Urinary bladder (tissue), 4 donors: ENCODE data around the gene XYLT1. TPM values are rescaled to one million over a fixed set of nuclear protein-coding genes. Genes with fewer than 3 reads are reported as not detected.

ENCODE experiments used
- DNase-seq: peaks from one replicate; pipeline ENCODE4 v3.0.0-alpha.2; 2015; ENCODE audit errors: extremely low spot score
- H3K27ac ChIP-seq: one replicate; pipeline ENCODE4 v1.5.1; 2013; ENCODE audit warnings: low read depth, mild to moderate bottlenecking, moderate library complexity
- H3K36me3 ChIP-seq: one replicate; pipeline ENCODE4 v1.6.1; 2013; ENCODE audit warnings: mild to moderate bottlenecking, moderate library complexity; ENCODE audit not compliant: insufficient read depth
- H3K4me1 ChIP-seq: one replicate; pipeline ENCODE4 v1.6.1; 2013; ENCODE audit warnings: mild to moderate bottlenecking, moderate library complexity; ENCODE audit not compliant: insufficient read depth
- H3K4me3 ChIP-seq: one replicate; pipeline ENCODE4 v1.5.1; 2013; ENCODE audit warnings: low read depth, low read length
- WGBS: extraction: QIAGEN DNeasy Blood & Tissue Kit; methylation state at CpG from one replicate; pipeline ENCODE4 v1.1.7; 2013; 5-methylcytosine and 5-hydroxymethylcytosine counted together
- polyA plus RNA-seq: library from polyadenylated mRNA; stranded (reverse); fragments of 200-250 nt; gene quantifications from one replicate; pipeline ENCODE4 v1.2.3, GENCODE V29; 2013
- total RNA-seq: library from RNA; depleted of rRNA; stranded (reverse); fragments of >200 nt; gene quantifications from one replicate; pipeline ENCODE4 v1.2.3, GENCODE V29; 2014
- donor health status: healthy with polysubstance abuse.
- donor health status: healthy.

The XYLT1 gene
- total and polyA plus RNA-seq, 2 donors: 10.1 to 13.4 TPM

- no peak for DNase-seq
- 58% methylated on average over 24 of the region's 24 CpGs for WGBS
- H3K4me3 ChIP-seq: no peak overlapping the region
- no peak overlapping the region for H3K27ac ChIP-seq
- no peaks in the 10 kb centered on the region for H3K36me3 ChIP-seq
- H3K4me1 ChIP-seq: no peaks in the 10 kb centered on the region
These were observed 65.6 kb downstream of the XYLT1 start for GRCh38 chr16:17404941-17405689.

GRCh38 chr16:17403859-17404545 lies 66.8 kb downstream of the XYLT1 start:
- peaks cover 1% of the 10 kb centered on the region for H3K4me1 ChIP-seq
- H3K27ac ChIP-seq: no peak overlapping the region
- 88% methylated on average over 9 of the region's 9 CpGs for WGBS
- H3K36me3 ChIP-seq: no peaks in the 10 kb centered on the region
- no peak for DNase-seq
- H3K4me3 ChIP-seq: no peak overlapping the region

GRCh38 chr16:17403156-17403809 lies 67.5 kb downstream of the XYLT1 start:
- no peaks in the 10 kb centered on the region for H3K36me3 ChIP-seq
- no peak overlapping the region for H3K4me3 ChIP-seq
- H3K27ac ChIP-seq: no peak overlapping the region
- no peak for DNase-seq
- WGBS: 68% methylated on average over 10 of the region's 10 CpGs
- H3K4me1 ChIP-seq: peaks cover 1% of the 10 kb centered on the region

GRCh38 chr16:17397499-17397891 lies 73.3 kb downstream of the XYLT1 start:
- Histone ChIP-seq H3K36me3 (no peaks in the 10 kb centered on the region), H3K4me3 (no peak overlapping the region), H3K27ac (peak overlapping the region; percentile 52), H3K4me1 (peaks cover 1% of the 10 kb centered on the region)
- DNase-seq: no peak
- WGBS: 27% methylated on average over 4 of the region's 4 CpGs

GRCh38 chr16:17396762-17397498 lies 73.8 kb downstream of the XYLT1 start:
- Histone ChIP-seq H3K27ac (peak overlapping the region; percentile 52), H3K36me3 (no peaks in the 10 kb centered on the region), H3K4me1 (peaks cover 1% of the 10 kb centered on the region), H3K4me3 (no peak overlapping the region)
- 24% methylated on average over 14 of the region's 14 CpGs for WGBS
- peak; percentile 81 for DNase-seq

GRCh38 chr16:17395849-17396480 lies 74.8 kb downstream of the XYLT1 start:
- Histone ChIP-seq H3K36me3 (no peaks in the 10 kb centered on the region), H3K4me3 (no peak overlapping the region), H3K4me1 (peaks cover 1% of the 10 kb centered on the region), H3K27ac (no peak overlapping the region)
- DNase-seq: no peak
- WGBS: 25% methylated on average over 9 of the region's 9 CpGs

GRCh38 chr16:17392857-17393692 lies 77.7 kb downstream of the XYLT1 start:
- Histone ChIP-seq H3K4me3 (no peak overlapping the region), H3K27ac (no peak overlapping the region)
- WGBS: 83% methylated on average over 5 of the region's 5 CpGs

GRCh38 chr16:17392127-17392856 lies 78.5 kb downstream of the XYLT1 start:
- no peak for DNase-seq
- Histone ChIP-seq H3K36me3 (no peaks in the 10 kb centered on the region), H3K27ac (no peak overlapping the region), H3K4me1 (no peaks in the 10 kb centered on the region), H3K4me3 (no peak overlapping the region)
- WGBS: 70% methylated on average over 8 of the region's 8 CpGs

More at GRCh38 chr16:17392857-17393692, 77.7 kb downstream of the XYLT1 start:
- no peak for DNase-seq
- Histone ChIP-seq H3K4me1 (no peaks in the 10 kb centered on the region), H3K36me3 (no peaks in the 10 kb centered on the region)

- Histone ChIP-seq H3K27ac (no peak overlapping the region), H3K36me3 (no peaks in the 10 kb centered on the region), H3K4me3 (no peak overlapping the region), H3K4me1 (no peaks in the 10 kb centered on the region)
- DNase-seq: no peak
- 94% methylated on average over 5 of the region's 5 CpGs for WGBS
These were observed 79.0 kb downstream of the XYLT1 start for GRCh38 chr16:17391715-17392114.

GRCh38 chr16:17389384-17389783 lies 81.4 kb downstream of the XYLT1 start:
- WGBS: 87% methylated on average over 4 of the region's 4 CpGs
- H3K4me1 ChIP-seq: no peaks in the 10 kb centered on the region
- DNase-seq: no peak
- H3K27ac ChIP-seq: no peak overlapping the region
- no peaks in the 10 kb centered on the region for H3K36me3 ChIP-seq
- H3K4me3 ChIP-seq: no peak overlapping the region

- WGBS: 93% methylated on average over 4 of the region's 4 CpGs
- Histone ChIP-seq H3K4me3 (no peak overlapping the region), H3K36me3 (no peaks in the 10 kb centered on the region), H3K27ac (no peak overlapping the region), H3K4me1 (no peaks in the 10 kb centered on the region)
- DNase-seq: no peak
These were observed 83.5 kb downstream of the XYLT1 start for GRCh38 chr16:17387256-17387655.

GRCh38 chr16:17386229-17386628 lies 84.5 kb downstream of the XYLT1 start:
- H3K36me3 ChIP-seq: no peaks in the 10 kb centered on the region
- H3K4me1 ChIP-seq: no peaks in the 10 kb centered on the region
- 78% methylated on average over 3 of the region's 3 CpGs for WGBS
- no peak for DNase-seq
- H3K27ac ChIP-seq: no peak overlapping the region
- no peak overlapping the region for H3K4me3 ChIP-seq
